Measurements from ENCODE around the gene TMEM175. TPM values are rescaled to one million over a fixed set of nuclear protein-coding genes. Genes with fewer than 3 reads are reported as not detected.

TMEM175 gene
- total RNA-seq, 1 donor = 15.4 TPM

DNA sequence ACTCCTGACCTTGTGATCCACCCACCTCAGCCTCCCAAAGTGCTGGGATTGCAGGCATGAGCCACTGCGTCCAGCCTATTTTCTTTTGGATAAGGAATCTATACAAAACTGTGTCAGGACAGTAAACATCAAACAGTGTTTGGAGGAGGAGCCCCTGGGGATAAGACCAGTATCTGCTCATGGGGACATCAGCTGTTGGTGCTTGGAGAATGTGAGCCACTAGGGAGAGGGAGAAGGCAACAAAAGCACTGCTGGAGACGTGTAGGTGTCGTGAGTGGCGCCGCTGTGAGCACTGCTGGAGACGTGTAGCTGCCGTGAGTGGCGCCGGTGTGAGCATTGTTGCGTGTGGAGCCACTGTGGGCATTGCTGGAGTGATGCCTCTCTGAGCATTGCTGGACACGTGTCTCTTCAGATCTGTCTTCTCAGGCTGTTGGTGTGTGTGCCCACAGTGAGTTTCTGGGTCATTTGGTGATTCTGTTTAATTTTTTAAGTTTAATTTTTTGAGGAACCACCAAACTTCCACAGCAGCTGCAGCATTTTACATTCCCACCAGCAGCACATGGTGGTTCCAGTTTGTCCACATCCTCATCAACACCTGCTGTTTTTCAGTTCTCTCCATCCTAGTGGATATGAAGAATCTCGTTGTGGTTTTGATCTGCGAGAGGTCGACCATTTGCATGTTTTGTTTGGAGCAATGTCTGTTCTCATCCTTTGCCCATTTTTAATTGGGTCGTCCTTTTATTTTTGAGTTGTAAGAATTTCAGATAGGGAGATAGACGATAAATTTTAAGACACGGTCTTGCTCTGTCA is 22.2 kb downstream of the TMEM175 start:
- Histone ChIP-seq H3K4me3 (ENCODE audit: low read length) (no peak overlapping the region), H3K4me1 (ENCODE audit: insufficient read depth, low read length) (no peaks in the 10 kb centered on the region), H3K9me3 (ENCODE audit: low read depth, low read length) (no peaks in the 10 kb centered on the region), H3K27me3 (ENCODE audit: insufficient read depth, low read length) (no peaks in the 10 kb centered on the region)

DNA sequence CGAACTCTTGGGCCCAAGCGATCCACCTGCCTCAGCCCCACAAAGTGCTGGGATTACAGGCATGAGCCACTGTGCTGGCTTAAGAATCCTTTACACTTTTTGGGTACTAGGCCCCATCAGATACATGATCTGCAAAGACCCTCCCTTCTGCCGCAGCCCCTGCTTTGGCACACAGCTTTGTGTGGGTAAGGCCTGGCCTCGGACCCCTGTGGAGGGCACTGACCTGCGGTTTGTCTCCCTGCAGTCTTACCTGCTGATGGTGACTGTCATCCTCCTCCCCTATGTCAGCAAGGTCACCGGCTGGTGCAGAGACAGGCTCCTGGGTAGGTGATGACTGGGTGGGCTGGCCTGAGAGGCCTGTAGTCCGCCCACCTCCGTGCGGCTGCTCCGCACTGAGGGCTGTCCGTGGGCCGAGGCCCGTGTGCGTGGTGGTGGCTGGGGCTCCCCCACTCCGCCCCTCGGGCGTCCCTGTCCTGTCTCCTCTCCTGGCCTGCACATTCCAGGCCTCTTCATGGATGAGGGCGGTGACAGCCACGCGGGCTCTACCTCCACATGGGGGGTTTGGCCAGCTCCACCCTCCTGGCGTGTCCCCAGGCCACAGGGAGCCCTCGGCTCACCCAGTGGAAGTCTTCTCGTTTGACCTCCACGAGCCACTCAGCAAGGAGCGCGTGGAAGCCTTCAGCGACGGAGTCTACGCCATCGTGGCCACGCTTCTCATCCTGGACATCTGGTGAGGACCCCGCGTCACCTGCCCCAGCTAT is 23.1 kb downstream of the TMEM175 start:
- Histone ChIP-seq H3K4me3 (ENCODE audit: low read length) (no peak overlapping the region), H3K4me1 (ENCODE audit: insufficient read depth, low read length) (no peaks in the 10 kb centered on the region), H3K9me3 (ENCODE audit: low read depth, low read length) (no peaks in the 10 kb centered on the region)

DNA sequence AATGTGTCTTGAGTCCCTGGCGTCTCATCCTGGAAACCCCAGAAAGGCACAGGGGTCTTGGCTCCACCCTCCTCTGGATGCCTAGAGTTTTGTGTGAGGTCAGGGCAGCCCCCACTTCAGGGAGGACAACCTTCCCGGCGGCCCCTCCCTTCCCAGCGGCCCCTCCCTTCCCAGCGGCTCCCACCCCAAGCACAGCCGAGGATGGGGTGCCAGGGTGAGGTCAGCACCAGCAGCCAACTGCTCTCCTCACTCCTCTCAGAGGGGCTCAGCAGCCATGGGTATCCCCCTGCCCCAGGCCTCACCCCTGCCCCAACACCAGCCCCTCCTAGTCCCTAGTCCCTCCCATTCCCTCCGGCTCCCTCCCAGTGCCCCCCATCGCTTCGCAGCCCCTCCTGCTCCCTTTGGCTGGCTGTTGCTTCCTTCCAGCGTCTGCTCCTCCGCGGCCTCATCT is 23.7 kb downstream of the TMEM175 start:
- Histone ChIP-seq H3K27me3 (ENCODE audit: insufficient read depth, low read length) (no peaks in the 10 kb centered on the region), H3K4me1 (ENCODE audit: insufficient read depth, low read length) (no peaks in the 10 kb centered on the region), H3K4me3 (ENCODE audit: low read length) (no peak overlapping the region), H3K9me3 (ENCODE audit: low read depth, low read length) (no peaks in the 10 kb centered on the region)

More for the DNA sequence above, 23.1 kb downstream of the TMEM175 start:
- no peaks in the 10 kb centered on the region for H3K27me3 ChIP-seq (ENCODE audit: insufficient read depth, low read length)

DNA sequence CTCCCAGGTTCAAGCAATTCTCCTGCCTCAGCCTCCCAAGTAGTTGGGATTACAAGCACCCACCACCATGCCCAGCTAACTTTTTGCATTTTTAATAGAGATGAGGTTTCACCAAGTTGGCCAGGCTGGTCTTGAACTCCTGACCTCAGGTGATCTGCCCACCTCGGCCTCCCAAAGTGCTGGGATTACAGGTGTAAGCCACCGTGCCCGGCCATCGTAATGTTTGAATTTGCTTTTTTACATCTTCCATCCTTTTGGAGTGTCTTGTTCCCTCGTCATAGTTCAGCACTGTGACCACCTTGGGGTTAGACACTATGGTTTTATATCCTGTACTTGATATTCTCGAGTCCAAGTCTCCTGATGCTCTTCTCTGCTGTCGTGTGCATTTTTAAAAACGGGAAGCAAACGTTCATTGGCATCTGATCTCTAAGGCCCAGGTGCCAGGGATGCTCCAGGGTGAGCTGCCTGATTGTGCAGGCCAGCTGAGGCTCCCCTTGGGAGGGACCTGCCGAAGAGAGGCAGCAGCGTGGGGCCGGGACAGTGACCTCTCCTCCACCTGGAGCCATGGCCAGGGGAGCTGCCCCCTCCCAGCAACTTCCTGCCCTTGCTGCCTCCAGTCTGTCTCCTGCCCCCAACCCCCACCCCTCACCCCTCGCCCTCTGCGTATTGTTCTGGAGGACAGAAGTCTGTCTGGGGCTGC is 24.4 kb downstream of the TMEM175 start:
- no peaks in the 10 kb centered on the region for H3K27me3 ChIP-seq (ENCODE audit: insufficient read depth, low read length)
- H3K4me1 ChIP-seq (ENCODE audit: insufficient read depth, low read length) = no peaks in the 10 kb centered on the region
- no peaks in the 10 kb centered on the region for H3K9me3 ChIP-seq (ENCODE audit: low read depth, low read length)
- H3K4me3 ChIP-seq (ENCODE audit: low read length) = no peak overlapping the region

DNA sequence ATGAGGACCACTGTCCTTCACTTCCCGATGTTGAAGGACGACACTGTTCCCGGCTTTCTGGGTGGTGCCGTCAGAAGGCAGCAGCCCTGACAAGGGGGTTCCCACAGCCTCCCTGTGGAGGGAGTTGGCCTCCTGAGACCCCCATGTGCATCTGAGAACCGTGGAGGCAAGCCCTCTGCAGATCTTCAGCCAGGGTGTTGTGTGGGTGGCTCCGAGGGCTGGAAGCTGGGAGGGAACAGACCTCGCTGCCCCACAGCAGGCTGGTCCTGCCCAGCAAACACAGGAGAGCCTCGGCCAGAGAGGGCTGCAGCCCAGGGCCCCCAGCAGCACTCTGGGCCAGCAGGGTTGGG is 24.9 kb downstream of the TMEM175 start:
- no peaks in the 10 kb centered on the region for H3K9me3 ChIP-seq (ENCODE audit: low read depth, low read length)
- H3K4me1 ChIP-seq (ENCODE audit: insufficient read depth, low read length) = no peaks in the 10 kb centered on the region
- H3K27me3 ChIP-seq (ENCODE audit: insufficient read depth, low read length) = no peaks in the 10 kb centered on the region
- H3K4me3 ChIP-seq (ENCODE audit: low read length) = no peak overlapping the region

DNA sequence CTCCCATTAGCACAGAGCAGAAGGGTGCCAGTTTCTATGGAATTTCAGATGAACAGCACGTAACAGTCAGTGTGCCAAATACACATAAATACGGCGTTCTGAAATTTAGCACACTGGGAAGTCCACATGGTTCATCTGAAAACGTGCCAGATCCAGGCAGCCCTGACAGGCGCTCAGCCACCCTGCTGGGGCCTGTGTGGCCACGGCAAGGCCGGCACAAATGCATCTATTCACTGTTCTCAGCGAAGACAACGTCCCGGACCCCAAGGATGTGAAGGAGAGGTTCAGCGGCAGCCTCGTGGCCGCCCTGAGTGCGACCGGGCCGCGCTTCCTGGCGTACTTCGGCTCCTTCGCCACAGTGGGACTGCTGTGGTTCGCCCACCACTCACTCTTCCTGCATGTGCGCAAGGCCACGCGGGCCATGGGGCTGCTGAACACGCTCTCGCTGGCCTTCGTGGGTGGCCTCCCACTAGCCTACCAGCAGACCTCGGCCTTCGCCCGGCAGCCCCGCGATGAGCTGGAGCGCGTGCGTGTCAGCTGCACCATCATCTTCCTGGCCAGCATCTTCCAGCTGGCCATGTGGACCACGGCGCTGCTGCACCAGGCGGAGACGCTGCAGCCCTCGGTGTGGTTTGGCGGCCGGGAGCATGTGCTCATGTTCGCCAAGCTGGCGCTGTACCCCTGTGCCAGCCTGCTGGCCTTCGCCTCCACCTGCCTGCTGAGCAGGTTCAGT is 25.5 kb downstream of the TMEM175 start:
- Histone ChIP-seq H3K4me3 (ENCODE audit: low read length) (no peak overlapping the region), H3K9me3 (ENCODE audit: low read depth, low read length) (no peaks in the 10 kb centered on the region), H3K27me3 (ENCODE audit: insufficient read depth, low read length) (no peaks in the 10 kb centered on the region), H3K4me1 (ENCODE audit: insufficient read depth, low read length) (no peaks in the 10 kb centered on the region)

DNA sequence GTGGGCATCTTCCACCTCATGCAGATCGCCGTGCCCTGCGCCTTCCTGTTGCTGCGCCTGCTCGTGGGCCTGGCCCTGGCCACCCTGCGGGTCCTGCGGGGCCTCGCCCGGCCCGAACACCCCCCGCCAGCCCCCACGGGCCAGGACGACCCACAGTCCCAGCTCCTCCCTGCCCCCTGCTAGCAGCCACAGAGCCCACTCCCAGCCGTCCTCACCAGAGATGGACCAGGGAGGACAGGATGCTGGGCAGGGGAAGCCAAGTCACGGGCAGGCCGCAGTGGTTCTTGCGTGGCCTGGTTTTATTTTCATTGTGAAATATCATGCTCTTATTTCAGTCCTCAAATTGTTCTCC is 26.0 kb downstream of the TMEM175 start:
- no peak overlapping the region for H3K4me3 ChIP-seq (ENCODE audit: low read length)
- no peaks in the 10 kb centered on the region for H3K27me3 ChIP-seq (ENCODE audit: insufficient read depth, low read length)
- H3K9me3 ChIP-seq (ENCODE audit: low read depth, low read length) = no peaks in the 10 kb centered on the region
- H3K4me1 ChIP-seq (ENCODE audit: insufficient read depth, low read length) = no peaks in the 10 kb centered on the region

DNA sequence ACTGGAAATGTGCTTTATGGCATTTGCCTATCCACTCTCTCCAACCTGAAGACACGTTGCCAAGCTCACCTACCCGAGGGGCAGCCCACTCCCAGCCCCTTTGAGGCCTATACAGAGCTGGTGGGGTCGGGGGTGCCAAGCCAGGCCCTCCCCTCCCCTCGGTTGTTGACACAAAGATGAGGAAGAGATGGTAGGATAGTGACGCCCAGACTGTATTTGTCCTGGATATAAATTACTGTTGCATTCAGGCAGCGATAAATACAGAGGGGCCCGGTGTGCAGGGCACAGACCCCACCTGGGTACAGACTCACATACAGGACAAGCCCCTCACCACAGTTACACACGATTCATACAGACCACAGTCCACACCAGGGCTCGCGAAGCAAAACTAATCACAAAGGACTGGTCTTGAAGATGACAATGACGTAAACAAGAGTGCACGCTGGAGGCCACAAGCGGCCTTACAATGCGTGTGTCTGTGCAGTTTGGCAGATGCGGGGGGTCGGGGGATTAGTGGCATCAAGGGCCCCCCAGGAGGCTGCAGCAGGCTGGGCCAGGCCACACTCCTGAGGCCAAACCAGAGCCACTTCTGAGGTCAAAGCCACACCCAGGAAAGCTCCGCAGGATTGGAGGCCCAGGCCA is 26.6 kb downstream of the TMEM175 start:
- no peaks in the 10 kb centered on the region for H3K27me3 ChIP-seq (ENCODE audit: insufficient read depth, low read length)
- H3K9me3 ChIP-seq (ENCODE audit: low read depth, low read length) = no peaks in the 10 kb centered on the region
- H3K4me1 ChIP-seq (ENCODE audit: insufficient read depth, low read length) = no peaks in the 10 kb centered on the region
- no peak overlapping the region for H3K4me3 ChIP-seq (ENCODE audit: low read length)

DNA sequence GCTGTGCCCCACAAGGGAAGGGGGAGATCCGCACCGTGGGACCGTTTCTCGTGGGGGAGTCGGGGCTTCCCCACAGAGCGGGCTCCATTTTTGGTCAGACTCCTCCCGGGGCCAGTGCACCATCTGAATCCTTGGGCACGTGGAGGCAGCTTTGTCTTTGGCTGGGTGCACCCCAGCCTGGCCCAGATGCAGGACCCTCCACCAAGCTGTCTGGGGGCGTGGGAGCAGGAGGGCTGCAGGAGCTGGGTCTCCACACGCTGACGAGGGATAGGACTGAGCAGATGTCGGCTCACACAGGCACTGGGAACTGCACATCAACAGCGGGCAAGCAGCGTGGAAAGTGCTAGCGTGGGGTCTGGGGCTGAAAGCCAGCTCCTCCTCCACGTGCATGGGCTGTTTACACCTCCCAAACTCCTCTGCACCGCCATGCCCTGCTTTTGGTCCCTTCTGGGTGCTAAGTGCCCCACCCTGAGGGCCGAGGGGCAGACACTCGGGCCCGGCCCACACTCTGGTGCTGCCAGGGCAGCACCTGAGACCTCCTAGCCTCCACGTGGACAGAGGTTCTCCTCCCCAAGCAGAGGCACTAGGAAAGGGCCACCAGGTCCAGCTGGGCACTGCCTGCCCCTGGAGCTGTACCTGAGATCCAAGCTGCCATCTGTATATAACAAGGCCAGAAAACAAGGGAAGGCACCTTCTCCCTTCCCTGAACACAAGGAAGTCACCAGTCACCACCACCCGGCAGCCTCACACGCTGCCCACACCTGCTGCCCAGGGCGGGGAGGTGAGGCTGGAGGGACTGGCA is 27.3 kb downstream of the TMEM175 start:
- H3K9me3 ChIP-seq (ENCODE audit: low read depth, low read length) = no peaks in the 10 kb centered on the region
- no peak overlapping the region for H3K4me3 ChIP-seq (ENCODE audit: low read length)
- H3K27me3 ChIP-seq (ENCODE audit: insufficient read depth, low read length) = no peaks in the 10 kb centered on the region
- no peaks in the 10 kb centered on the region for H3K4me1 ChIP-seq (ENCODE audit: insufficient read depth, low read length)

DNA sequence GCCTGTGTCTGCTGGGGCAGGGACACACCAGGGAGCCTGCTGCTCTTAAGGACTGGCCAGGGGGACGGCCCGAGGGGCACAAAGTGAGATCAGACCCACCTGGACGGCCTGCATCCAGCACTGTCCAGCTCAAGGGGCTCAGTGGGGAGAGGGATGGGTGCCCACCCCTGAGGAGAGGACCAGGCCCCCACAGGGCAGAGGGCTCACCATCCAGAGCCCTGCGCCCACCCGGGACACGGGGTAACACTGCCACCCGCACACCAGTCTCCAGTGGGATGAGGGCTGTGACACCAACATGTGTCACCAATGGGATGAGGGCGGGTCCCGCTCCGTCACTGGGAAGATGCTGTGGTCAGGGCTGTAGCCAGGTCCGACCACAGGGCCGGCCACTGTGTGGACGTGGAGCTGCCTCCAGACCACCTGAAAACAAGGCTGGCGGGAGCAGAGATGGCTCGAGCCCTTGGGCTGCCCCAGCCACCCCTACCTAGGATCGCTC is 27.9 kb downstream of the TMEM175 start:
- H3K27me3 ChIP-seq (ENCODE audit: insufficient read depth, low read length) = no peaks in the 10 kb centered on the region
- no peaks in the 10 kb centered on the region for H3K4me1 ChIP-seq (ENCODE audit: insufficient read depth, low read length)
- H3K9me3 ChIP-seq (ENCODE audit: low read depth, low read length) = no peaks in the 10 kb centered on the region
- no peak overlapping the region for H3K4me3 ChIP-seq (ENCODE audit: low read length)

DNA sequence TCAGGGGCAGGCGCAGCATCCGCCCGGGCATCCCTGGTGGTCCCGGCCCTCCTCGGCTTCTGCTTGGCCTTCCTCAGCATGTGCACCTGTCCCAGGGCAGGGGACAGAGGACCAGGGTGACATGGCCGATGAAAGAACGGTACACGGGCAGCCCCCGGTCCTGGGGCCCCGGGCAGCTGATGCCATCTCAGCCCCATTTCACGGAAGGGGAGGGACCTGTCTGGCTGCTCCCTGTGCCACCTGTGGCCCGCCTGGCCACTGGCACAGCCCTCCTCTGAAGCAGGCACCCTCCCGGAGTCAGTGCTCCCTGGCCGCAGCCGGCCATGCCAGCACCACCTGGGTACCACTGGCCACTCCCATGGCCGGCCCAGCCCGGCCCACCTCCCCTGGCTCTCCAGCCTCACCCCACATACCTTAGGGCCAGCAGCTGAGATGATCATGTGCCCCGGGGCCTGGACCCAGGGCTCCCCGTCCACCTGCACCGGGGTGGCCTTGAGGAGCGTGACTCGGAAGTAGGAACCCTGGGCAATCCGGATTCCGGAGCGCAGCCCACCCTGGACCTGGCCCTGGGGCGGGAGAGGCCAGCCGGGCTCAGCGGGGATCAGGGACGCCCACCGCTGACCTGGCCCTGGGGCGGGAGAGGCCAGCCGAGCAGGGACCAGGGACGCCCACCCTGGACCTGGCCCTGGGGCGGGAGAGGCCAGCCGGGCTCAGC is 28.5 kb downstream of the TMEM175 start:
- no peaks in the 10 kb centered on the region for H3K27me3 ChIP-seq (ENCODE audit: insufficient read depth, low read length)
- no peaks in the 10 kb centered on the region for H3K9me3 ChIP-seq (ENCODE audit: low read depth, low read length)
- no peaks in the 10 kb centered on the region for H3K4me1 ChIP-seq (ENCODE audit: insufficient read depth, low read length)
- H3K4me3 ChIP-seq (ENCODE audit: low read length) = no peak overlapping the region

DNA sequence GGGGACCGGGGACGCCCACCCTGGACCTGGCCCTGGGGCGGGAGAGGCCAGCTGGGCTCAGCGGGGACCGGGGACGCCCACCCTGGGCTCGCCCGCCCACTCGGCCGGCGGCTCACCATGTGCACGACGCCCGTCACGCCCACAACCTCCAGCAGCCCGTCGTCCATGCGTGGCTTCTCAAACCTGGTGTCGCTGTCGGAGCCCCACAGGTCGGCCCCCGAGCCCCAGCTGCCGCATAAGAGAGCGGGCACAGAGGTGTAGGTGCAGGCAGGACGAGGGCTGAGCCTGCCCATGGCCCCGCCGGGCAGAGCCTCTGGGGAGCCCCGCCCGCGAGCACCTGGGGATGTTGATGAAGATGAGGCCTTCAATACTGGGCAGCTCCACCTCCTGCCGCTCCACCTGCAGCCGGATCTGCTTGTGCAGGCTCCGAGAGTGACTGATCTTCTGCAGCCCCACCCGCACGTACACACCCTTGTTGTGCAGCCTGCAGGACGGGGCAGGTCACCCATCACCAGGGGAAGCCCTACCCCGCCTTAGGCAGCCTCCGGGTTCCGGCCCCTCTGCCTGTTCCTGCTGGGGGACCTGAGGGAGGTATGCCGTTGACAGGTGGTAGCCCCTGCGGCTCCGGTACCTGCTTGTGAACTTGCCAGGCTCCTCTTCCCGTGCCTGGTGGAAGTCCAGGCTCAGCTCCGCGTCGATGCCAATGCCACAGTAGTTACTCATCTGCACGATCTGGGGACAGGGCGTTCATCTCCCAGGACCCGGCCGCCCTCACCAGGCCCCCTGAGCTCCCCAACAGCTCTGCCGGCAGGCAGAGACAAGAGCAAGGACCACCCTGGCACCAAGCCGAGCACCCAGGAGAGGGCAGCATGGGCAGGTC is 29.3 kb downstream of the TMEM175 start:
- Histone ChIP-seq H3K4me1 (ENCODE audit: insufficient read depth, low read length) (no peaks in the 10 kb centered on the region), H3K9me3 (ENCODE audit: low read depth, low read length) (no peaks in the 10 kb centered on the region), H3K27me3 (ENCODE audit: insufficient read depth, low read length) (no peaks in the 10 kb centered on the region), H3K4me3 (ENCODE audit: low read length) (no peak overlapping the region)
